ENCODE results near the gene DYTN. TPM values are rescaled to one million over a fixed set of nuclear protein-coding genes. Genes with fewer than 3 reads are reported as not detected.

DYTN gene
- total RNA-seq, 1 experiment from 2014 or later, result not detected

DNA sequence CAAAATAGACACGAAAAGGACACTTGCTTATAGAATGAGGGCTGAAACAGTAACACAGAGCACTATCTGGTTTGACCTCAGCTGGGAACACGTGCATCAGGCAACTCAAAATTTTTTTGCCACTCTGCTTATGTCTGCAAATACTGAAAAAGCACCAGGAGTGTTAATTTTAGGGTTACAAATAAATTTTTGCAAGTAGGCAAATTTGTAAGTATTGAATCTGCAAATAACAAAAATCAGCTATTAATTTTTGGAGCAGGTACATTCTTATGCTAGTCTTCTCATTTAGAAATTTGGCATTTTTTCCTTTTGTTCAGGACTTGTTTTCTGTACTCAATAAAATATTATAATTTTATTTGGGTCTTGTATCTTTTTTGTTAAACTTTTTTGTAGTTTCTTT is 29.7 kb downstream of the DYTN start:
- no TSS peak for BruUV-seq (replicated peaks)
- Histone ChIP-seq H2AFZ (ENCODE audit: low read depth, low read length, poor library complexity, severe bottlenecking) (no peak overlapping the region), H3K4me2 (ENCODE audit: low read length) (no peak overlapping the region), H3K9me3 (ENCODE audit: control insufficient read depth in 1 of 2, insufficient read depth in 1 of 2, low read depth in 1 of 2, low read length in 2 of 2) (no peaks in the 10 kb centered on the region), H4K20me1 (ENCODE audit: insufficient read depth) (no peaks in the 10 kb centered on the region), H3K9ac (ENCODE audit: low read length) (no peak overlapping the region), H3K27me3 (ENCODE audit: insufficient read depth, low read length) (no peaks in the 10 kb centered on the region), H3K36me3 (ENCODE audit: control insufficient read depth in 1 of 2, insufficient read depth in 2 of 2, low read length in 2 of 2) (no peaks in the 10 kb centered on the region), H3K4me1 (ENCODE audit: control insufficient read depth in 1 of 2, insufficient read depth in 2 of 2, low read length in 2 of 2) (no peaks in the 10 kb centered on the region), H3K9me2 (ENCODE audit: insufficient read depth) (no peaks in the 10 kb centered on the region), H3K4me3 (replicated peaks in 1 of 2; ENCODE audit: low read depth in 1 of 2, low read length in 2 of 2) (no peak overlapping the region), H3K27ac (ENCODE audit: low read depth, low read length) (no peak overlapping the region), H3K79me2 (ENCODE audit: insufficient read depth, low read length) (no peaks in the 10 kb centered on the region)
- POLR2A ChIA-PET, result no interaction called here
- intact Hi-C loops (cut with micrococcal nuclease), result no loop called here
- TF ChIP-seq ELF1 (IDR thresholded peaks at IDR 0.05; ENCODE audit: borderline replicate concordance, low read depth) (no peak), POLR2AphosphoS5 (IDR thresholded peaks at IDR 0.05; ENCODE audit: low read depth, low read length) (no peak), CEBPB (IDR thresholded peaks at IDR 0.05; ENCODE audit: low read depth) (no peak), RAD21 (IDR thresholded peaks at IDR 0.05; ENCODE audit: low read depth) (no peak), ZFX (IDR thresholded peaks at IDR 0.05) (no peak), YY1 (IDR thresholded peaks at IDR 0.05; ENCODE audit: extremely low read depth, insufficient replicate concordance, low read depth, low read length) (no peak), EGR1 (IDR thresholded peaks at IDR 0.05; ENCODE audit: low read depth) (no peak), EZH2 (IDR thresholded peaks at IDR 0.05) (no peak), SIN3A (IDR thresholded peaks at IDR 0.05; ENCODE audit: low read depth) (no peak), TCF7L2 (IDR thresholded peaks at IDR 0.05; ENCODE audit: borderline replicate concordance, extremely low read depth, insufficient read depth, insufficient read length) (no peak), SRF (IDR thresholded peaks at IDR 0.05; ENCODE audit: low read depth) (no peak), SP1 (IDR thresholded peaks at IDR 0.05; ENCODE audit: low read depth) (no peak), FOSL1 (IDR thresholded peaks at IDR 0.05; ENCODE audit: low read depth) (no peak)
- TF ChIP-seq, protein P1, sequence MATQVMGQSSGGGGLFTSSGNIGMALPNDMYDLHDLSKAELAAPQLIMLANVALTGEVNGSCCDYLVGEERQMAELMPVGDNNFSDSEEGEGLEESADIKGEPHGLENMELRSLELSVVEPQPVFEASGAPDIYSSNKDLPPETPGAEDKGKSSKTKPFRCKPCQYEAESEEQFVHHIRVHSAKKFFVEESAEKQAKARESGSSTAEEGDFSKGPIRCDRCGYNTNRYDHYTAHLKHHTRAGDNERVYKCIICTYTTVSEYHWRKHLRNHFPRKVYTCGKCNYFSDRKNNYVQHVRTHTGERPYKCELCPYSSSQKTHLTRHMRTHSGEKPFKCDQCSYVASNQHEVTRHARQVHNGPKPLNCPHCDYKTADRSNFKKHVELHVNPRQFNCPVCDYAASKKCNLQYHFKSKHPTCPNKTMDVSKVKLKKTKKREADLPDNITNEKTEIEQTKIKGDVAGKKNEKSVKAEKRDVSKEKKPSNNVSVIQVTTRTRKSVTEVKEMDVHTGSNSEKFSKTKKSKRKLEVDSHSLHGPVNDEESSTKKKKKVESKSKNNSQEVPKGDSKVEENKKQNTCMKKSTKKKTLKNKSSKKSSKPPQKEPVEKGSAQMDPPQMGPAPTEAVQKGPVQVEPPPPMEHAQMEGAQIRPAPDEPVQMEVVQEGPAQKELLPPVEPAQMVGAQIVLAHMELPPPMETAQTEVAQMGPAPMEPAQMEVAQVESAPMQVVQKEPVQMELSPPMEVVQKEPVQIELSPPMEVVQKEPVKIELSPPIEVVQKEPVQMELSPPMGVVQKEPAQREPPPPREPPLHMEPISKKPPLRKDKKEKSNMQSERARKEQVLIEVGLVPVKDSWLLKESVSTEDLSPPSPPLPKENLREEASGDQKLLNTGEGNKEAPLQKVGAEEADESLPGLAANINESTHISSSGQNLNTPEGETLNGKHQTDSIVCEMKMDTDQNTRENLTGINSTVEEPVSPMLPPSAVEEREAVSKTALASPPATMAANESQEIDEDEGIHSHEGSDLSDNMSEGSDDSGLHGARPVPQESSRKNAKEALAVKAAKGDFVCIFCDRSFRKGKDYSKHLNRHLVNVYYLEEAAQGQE (IDR thresholded peaks at IDR 0.05; ENCODE audit: low read depth), result no peak
- TF ChIP-seq, protein P2, sequence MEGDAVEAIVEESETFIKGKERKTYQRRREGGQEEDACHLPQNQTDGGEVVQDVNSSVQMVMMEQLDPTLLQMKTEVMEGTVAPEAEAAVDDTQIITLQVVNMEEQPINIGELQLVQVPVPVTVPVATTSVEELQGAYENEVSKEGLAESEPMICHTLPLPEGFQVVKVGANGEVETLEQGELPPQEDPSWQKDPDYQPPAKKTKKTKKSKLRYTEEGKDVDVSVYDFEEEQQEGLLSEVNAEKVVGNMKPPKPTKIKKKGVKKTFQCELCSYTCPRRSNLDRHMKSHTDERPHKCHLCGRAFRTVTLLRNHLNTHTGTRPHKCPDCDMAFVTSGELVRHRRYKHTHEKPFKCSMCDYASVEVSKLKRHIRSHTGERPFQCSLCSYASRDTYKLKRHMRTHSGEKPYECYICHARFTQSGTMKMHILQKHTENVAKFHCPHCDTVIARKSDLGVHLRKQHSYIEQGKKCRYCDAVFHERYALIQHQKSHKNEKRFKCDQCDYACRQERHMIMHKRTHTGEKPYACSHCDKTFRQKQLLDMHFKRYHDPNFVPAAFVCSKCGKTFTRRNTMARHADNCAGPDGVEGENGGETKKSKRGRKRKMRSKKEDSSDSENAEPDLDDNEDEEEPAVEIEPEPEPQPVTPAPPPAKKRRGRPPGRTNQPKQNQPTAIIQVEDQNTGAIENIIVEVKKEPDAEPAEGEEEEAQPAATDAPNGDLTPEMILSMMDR (IDR thresholded peaks at IDR 0.05 in 2 of 3, conservative IDR thresholded peaks at IDR 0.05 in 1 of 3; ENCODE audit: borderline replicate concordance in 1 of 3, insufficient read depth in 1 of 3, low read depth in 2 of 3, low read length in 2 of 3), result no peak
- TF ChIP-seq, protein P3, sequence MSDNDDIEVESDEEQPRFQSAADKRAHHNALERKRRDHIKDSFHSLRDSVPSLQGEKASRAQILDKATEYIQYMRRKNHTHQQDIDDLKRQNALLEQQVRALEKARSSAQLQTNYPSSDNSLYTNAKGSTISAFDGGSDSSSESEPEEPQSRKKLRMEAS (IDR thresholded peaks at IDR 0.05), result no peak
- TF ChIP-seq, protein P4, sequence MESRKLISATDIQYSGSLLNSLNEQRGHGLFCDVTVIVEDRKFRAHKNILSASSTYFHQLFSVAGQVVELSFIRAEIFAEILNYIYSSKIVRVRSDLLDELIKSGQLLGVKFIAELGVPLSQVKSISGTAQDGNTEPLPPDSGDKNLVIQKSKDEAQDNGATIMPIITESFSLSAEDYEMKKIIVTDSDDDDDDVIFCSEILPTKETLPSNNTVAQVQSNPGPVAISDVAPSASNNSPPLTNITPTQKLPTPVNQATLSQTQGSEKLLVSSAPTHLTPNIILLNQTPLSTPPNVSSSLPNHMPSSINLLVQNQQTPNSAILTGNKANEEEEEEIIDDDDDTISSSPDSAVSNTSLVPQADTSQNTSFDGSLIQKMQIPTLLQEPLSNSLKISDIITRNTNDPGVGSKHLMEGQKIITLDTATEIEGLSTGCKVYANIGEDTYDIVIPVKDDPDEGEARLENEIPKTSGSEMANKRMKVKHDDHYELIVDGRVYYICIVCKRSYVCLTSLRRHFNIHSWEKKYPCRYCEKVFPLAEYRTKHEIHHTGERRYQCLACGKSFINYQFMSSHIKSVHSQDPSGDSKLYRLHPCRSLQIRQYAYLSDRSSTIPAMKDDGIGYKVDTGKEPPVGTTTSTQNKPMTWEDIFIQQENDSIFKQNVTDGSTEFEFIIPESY (IDR thresholded peaks at IDR 0.05; ENCODE audit: extremely low read depth, insufficient replicate concordance, low read length), result no peak
- no peak for ATAC-seq
- RAD21 ChIA-PET (ENCODE audit: low non-redundant PET in 1 of 2, low total read pairs in 2 of 2, uncharacterized antibody in 2 of 2, unreplicated experiment in 2 of 2), result no interaction called here
- CTCF ChIA-PET, result no interaction called here
- no peak for DNase-seq (ENCODE audit: low read depth, low spot score)

Data from HCT116 (cell line).